ENCODE data around the gene NAT10.

The NAT10 gene

GRCh38 chr11:34105957-34106504 is 602 bp downstream of the NAT10 start:
- DNase-seq (ENCODE audit: low read depth, low spot score) = no peak

GRCh38 chr11:34111722-34112270 is 6.4 kb downstream of the NAT10 start:
- no peak for DNase-seq (ENCODE audit: low read depth, low spot score)

- no peak for DNase-seq (ENCODE audit: low read depth, low spot score)
Measured at GRCh38 chr11:34114014-34114413, 8.6 kb downstream of the NAT10 start.

- no peak for DNase-seq (ENCODE audit: low read depth, low spot score)
Measured at GRCh38 chr11:34114471-34114870, 9.0 kb downstream of the NAT10 start.

GRCh38 chr11:34120651-34121050 is 15.2 kb downstream of the NAT10 start:
- no peak for DNase-seq (ENCODE audit: low read depth, low spot score)

- DNase-seq (ENCODE audit: low read depth, low spot score) = no peak
Measured at GRCh38 chr11:34124885-34125668, 19.6 kb downstream of the NAT10 start.

GRCh38 chr11:34126959-34127848 is 21.8 kb downstream of the NAT10 start:
- DNase-seq (ENCODE audit: low read depth, low spot score) = no peak

- no peak for DNase-seq (ENCODE audit: low read depth, low spot score)
Measured at GRCh38 chr11:34128824-34129223, 23.4 kb downstream of the NAT10 start.

GRCh38 chr11:34132261-34132965 is 27.0 kb downstream of the NAT10 start:
- no peak for DNase-seq (ENCODE audit: low read depth, low spot score)

- no peak for DNase-seq (ENCODE audit: low read depth, low spot score)
Measured at GRCh38 chr11:34134765-34135164, 29.3 kb downstream of the NAT10 start.

- no peak for DNase-seq (ENCODE audit: low read depth, low spot score)
Measured at GRCh38 chr11:34135439-34135838, 30.0 kb downstream of the NAT10 start.

GRCh38 chr11:34136420-34136819 is 31.0 kb downstream of the NAT10 start:
- DNase-seq (ENCODE audit: low read depth, low spot score) = no peak

GRCh38 chr11:34139346-34139745 is 33.9 kb downstream of the NAT10 start:
- no peak for DNase-seq (ENCODE audit: low read depth, low spot score)

- DNase-seq (ENCODE audit: low read depth, low spot score) = no peak
Measured at GRCh38 chr11:34140149-34140548, 34.7 kb downstream of the NAT10 start.

GRCh38 chr11:34143048-34143447 is 37.6 kb downstream of the NAT10 start:
- no peak for DNase-seq (ENCODE audit: low read depth, low spot score)

GRCh38 chr11:34145073-34145472 is 39.6 kb downstream of the NAT10 start:
- DNase-seq (ENCODE audit: low read depth, low spot score) = no peak

GRCh38 chr11:34145847-34146381 is 40.5 kb downstream of the NAT10 start:
- no peak for DNase-seq (ENCODE audit: low read depth, low spot score)

GRCh38 chr11:34146411-34146810 is 41.0 kb downstream of the NAT10 start:
- DNase-seq (ENCODE audit: low read depth, low spot score) = no peak

- no peak for DNase-seq (ENCODE audit: low read depth, low spot score)
Measured at GRCh38 chr11:34146866-34147265, 41.4 kb downstream of the NAT10 start.

- DNase-seq (ENCODE audit: low read depth, low spot score) = no peak
Measured at GRCh38 chr11:34147581-34147980, 42.2 kb downstream of the NAT10 start.

- DNase-seq (ENCODE audit: low read depth, low spot score) = peak; percentile 41
Measured at GRCh38 chr11:34148504-34149165, 43.2 kb downstream of the NAT10 start.
